Activated B cell treated with CpG ODN at 0.5 μM for 24 hours (primary cell): ENCODE measurements around the gene MIEN1. TPM values are rescaled to one million over a fixed set of nuclear protein-coding genes. Genes with fewer than 3 reads are reported as not detected.
A peak's percentile ranks its signal among the peaks of the same experiment; 100 is the strongest.

Experiments used
- ATAC-seq: fragments of 200-7000 bp; cut with Tn5 transposase; one replicate; pipeline ENCODE4 v1.10.0; 2021; ENCODE audit warnings: low read depth, mild to moderate bottlenecking, moderate library complexity
- CTCF ChIA-PET: fragments of 350-600 bp; sonication (Branson Sonifier 250); formaldehyde crosslinking; loops from one replicate; lab custom pipeline; 2021; ENCODE audit warnings: antibody characterized with exemption; lab: Charles Lee
- POLR2A ChIA-PET: fragments of 350-600 bp; sonication (Branson Sonifier 250); formaldehyde crosslinking; loops from one replicate; lab custom pipeline; 2021; ENCODE audit warnings: antibody characterized with exemption; lab: Charles Lee
- DNase-seq: peaks from one replicate; pipeline ENCODE4 v3.0.0; 2022
- H3K27ac Mint-ChIP-seq: one replicate; pipeline ENCODE4 v1.8.0; 2020; ENCODE audit warnings: mixed read lengths
- H3K27me3 Mint-ChIP-seq: one replicate; pipeline ENCODE4 v1.8.0; 2021; ENCODE audit warnings: mixed read lengths
- H3K36me3 Mint-ChIP-seq: one replicate; pipeline ENCODE4 v1.8.0; 2021; ENCODE audit warnings: low read depth, mixed read lengths
- H3K4me1 Mint-ChIP-seq: one replicate; pipeline ENCODE4 v1.8.0; 2021; ENCODE audit warnings: mixed read lengths
- H3K4me3 Mint-ChIP-seq: one replicate; pipeline ENCODE4 v1.8.0; 2020; ENCODE audit warnings: mild to moderate bottlenecking, mixed read lengths
- H3K9me3 Mint-ChIP-seq: one replicate; pipeline ENCODE4 v1.8.0; 2020; ENCODE audit warnings: mixed read lengths
- intact Hi-C: fragments of 100-400 bp; cut with micrococcal nuclease; formaldehyde crosslinking; loops from one replicate; pipeline ENCODE4 v1.15.1; 2024
- total RNA-seq: library from RNA; stranded (reverse); gene quantifications from 2 replicates; pipeline ENCODE4 v1.2.3, GENCODE V29; 2022
- TF ChIP-seq, protein P1 (sequence below): fragments of 200-600 bp; IDR thresholded peaks from one replicate; pipeline ENCODE4 v1.8.0; 2022; ENCODE audit warnings: antibody characterized with exemption, mild to moderate bottlenecking

MIEN1 gene
- total RNA-seq, 1 donor from 2014 or later, result 42.2 TPM

DNA sequence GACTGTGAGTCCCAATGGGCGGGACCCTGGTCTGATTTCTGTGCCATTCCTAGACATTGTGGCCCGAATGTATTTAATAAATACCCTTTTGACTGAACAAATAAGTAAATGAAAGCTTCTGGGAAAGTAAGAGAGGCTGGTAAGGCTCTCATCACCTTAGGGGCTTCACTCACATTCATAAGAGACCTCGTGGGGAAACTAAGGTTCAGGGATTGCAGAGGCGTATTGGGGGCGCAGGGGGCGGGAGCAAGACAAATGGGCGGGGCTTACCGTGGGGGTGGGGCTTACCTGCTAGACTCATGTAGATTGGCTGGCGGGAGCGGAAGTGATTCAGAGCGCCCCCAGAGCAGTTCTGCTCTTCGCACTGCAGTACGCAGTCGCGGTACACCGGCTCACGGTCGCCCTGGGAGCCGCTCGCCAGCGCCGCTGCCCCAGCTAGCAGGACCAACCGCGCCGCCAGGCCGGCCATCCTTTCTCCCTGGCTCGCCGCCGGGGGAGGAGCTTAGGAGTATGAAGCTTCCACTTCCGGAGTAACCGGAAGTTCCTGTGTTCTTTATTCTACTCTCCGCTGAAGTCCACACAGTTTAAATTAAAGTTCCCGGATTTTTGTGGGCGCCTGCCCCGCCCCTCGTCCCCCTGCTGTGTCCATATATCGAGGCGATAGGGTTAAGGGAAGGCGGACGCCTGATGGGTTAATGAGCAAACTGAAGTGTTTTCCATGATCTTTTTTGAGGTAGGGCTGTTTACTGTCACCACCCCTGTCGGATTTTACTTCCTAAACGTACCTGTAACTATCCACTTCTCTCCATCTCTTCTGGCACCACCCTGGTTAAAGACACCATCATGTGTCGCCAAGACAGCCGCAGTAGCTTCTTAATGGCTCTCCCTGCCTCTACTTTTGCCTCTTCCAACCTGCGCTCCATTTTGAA, 42.5 kb downstream of the MIEN1 start, which contains the start of gene PGAP3:
Gene PGAP3 (minus strand): TSS at position 512 of the 929 bp plus-strand sequence. CDS start 43 bp downstream, at position 469.
- POLR2A ChIA-PET, result interaction anchor here (0.7 to 2.9 kb wide), 22 partner anchors 8 to 531 kb away, joined by 3 to 25 read pairs (median 6); partner anchors contain the start of genes IKZF3, LRRC3C, MIEN1 and ORMDL3

GRCh38 chr17:39687101-39687545, 43.2 kb downstream of the MIEN1 start:
- H3K9me3 Mint-ChIP-seq, result no peaks in the 10 kb centered on the region
- intact Hi-C loops, result loop anchor here (1.0 to 5.0 kb wide), 4 partner anchors 43 to 265 kb away; partner anchors contain the start of genes IKZF3, MIEN1 and STARD3
- peaks cover 28% of the 10 kb centered on the region for H3K36me3 Mint-ChIP-seq
- H3K4me1 Mint-ChIP-seq, result peaks cover 18% of the 10 kb centered on the region
- H3K27ac Mint-ChIP-seq, result peak overlapping the region; percentile 97
- POLR2A ChIA-PET, result interaction anchor here (0.6 to 2.9 kb wide), 10 partner anchors 7 to 240 kb away, joined by 3 to 25 read pairs (median 11); partner anchors contain the start of genes LRRC3C, MIEN1, ORMDL3 and PNMT
- TF ChIP-seq, protein P1, sequence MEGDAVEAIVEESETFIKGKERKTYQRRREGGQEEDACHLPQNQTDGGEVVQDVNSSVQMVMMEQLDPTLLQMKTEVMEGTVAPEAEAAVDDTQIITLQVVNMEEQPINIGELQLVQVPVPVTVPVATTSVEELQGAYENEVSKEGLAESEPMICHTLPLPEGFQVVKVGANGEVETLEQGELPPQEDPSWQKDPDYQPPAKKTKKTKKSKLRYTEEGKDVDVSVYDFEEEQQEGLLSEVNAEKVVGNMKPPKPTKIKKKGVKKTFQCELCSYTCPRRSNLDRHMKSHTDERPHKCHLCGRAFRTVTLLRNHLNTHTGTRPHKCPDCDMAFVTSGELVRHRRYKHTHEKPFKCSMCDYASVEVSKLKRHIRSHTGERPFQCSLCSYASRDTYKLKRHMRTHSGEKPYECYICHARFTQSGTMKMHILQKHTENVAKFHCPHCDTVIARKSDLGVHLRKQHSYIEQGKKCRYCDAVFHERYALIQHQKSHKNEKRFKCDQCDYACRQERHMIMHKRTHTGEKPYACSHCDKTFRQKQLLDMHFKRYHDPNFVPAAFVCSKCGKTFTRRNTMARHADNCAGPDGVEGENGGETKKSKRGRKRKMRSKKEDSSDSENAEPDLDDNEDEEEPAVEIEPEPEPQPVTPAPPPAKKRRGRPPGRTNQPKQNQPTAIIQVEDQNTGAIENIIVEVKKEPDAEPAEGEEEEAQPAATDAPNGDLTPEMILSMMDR, result no peak
- peak overlapping the region; percentile 99 for H3K4me3 Mint-ChIP-seq
- no peaks in the 10 kb centered on the region for H3K27me3 Mint-ChIP-seq
- no peak for ATAC-seq
- DNase-seq, result no peak
- CTCF ChIA-PET, result interaction anchor here (0.9 kb wide), 1 partner anchor 15 kb away, joined by 3 read pairs; no protein-coding TSS in a partner anchor

More for the DNA sequence above, 42.5 kb downstream of the MIEN1 start, which contains the start of gene PGAP3:
- DNase-seq (peak; percentile 78), ATAC-seq (peak; percentile 95)
- H3K27me3 Mint-ChIP-seq, result no peaks in the 10 kb centered on the region
- TF ChIP-seq, protein P1, result no peak
- intact Hi-C loops, result loop anchor here (1.0 to 5.0 kb wide), 4 partner anchors 42 to 264 kb away; partner anchors contain the start of genes IKZF3, MIEN1 and STARD3
- peak within 1 kb of the TSS; percentile 99 for H3K4me3 Mint-ChIP-seq
- peaks cover 28% of the 10 kb centered on the region for H3K36me3 Mint-ChIP-seq
- CTCF ChIA-PET, result interaction anchor here (0.9 to 2.1 kb wide), 6 partner anchors 13 to 90 kb away, joined by 3 to 6 read pairs (median 4); partner anchors contain the start of genes MIEN1 and PNMT
- no peaks in the 10 kb centered on the region for H3K9me3 Mint-ChIP-seq
- peaks cover 18% of the 10 kb centered on the region for H3K4me1 Mint-ChIP-seq
- peak within 1 kb of the TSS; percentile 97 for H3K27ac Mint-ChIP-seq

DNA sequence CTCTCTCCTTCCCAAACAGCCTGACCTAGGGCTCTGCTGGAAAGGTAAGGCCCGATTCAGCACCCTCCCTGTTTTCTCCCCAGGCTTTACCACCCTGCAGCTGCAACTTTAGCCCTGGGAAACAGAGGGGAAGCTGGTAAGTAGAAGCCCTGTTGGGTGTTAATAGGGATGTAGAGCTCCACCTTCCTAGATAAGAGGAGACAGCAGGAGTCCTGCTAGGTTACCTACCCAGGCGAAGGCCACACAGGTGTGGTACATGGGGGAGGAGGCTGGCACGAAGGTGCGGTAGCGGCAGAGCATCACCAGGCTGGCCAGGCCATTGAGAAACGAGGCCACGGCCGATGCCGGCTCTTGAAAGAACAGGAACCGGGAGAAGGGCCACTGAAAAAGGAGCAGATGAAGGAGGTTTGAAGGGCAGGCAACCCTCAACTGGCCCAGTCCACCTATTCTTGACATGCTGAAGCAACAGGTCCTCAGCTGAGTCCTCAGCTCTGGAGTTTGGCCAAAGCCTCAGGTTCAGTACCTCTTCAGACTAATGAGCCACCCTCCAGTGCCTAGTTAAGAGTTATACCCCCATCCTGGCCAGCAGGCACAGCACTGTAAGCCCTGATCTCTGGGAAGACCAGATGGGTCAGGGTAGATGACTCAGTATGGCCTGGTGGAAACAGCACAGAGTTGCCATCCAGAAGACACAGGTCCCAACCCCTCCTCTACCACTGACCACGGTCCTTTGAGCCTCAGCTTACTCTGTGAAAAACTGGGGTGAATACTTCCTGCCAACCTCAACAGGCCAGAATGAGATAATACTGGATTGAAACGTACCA, 45.8 kb downstream of the MIEN1 start:
- peaks cover 34% of the 10 kb centered on the region for H3K4me1 Mint-ChIP-seq
- H3K27me3 Mint-ChIP-seq, result no peaks in the 10 kb centered on the region
- intact Hi-C loops, result loop anchor here (5.0 kb wide), 2 partner anchors 178 to 268 kb away; partner anchors contain the start of gene IKZF3
- H3K4me3 Mint-ChIP-seq, result no peak overlapping the region
- H3K27ac Mint-ChIP-seq, result no peak overlapping the region
- POLR2A ChIA-PET, result interaction anchor here (0.6 to 1.1 kb wide), 3 partner anchors 15 to 84 kb away, joined by 3 to 8 read pairs (median 5); no protein-coding TSS in a partner anchor
- ATAC-seq, result no peak
- H3K36me3 Mint-ChIP-seq, result peaks cover 34% of the 10 kb centered on the region
- TF ChIP-seq, protein P1, result no peak
- CTCF ChIA-PET, result no interaction called here
- no peak for DNase-seq
- no peaks in the 10 kb centered on the region for H3K9me3 Mint-ChIP-seq

DNA sequence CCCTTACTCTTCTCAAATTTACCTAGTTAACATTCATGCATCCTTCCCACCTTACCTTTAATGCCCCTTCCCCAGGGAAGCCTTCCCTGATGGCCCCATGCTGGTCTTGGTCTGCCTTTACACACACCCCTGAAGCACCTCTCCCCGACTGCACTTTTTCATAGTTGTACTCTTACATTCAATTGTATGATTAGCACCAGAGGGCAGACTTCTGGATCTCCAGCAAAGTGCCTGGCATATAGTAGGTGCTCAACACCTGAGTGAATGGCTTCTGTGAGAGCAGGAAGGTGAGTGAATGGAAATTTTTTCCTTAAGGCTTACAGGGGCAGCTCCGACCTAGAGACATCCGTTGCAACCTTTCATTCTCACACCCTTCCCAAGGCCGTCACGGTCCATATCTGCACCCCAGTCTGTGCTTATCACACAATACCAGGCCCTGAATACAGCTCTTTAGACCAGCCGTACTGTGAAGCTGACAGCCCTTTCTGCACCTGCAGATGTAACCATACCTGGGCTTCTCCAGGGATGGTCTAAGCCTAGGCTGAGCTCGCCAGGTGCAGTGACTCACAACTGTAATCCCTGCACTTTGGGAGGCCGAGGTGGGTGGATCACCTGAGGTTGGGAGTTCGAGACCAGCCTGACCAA, 46.9 kb downstream of the MIEN1 start:
- Mint-ChIP-seq H3K27ac (no peak overlapping the region), H3K4me3 (no peak overlapping the region), H3K27me3 (no peaks in the 10 kb centered on the region), H3K4me1 (peaks cover 39% of the 10 kb centered on the region), H3K36me3 (peaks cover 34% of the 10 kb centered on the region), H3K9me3 (no peaks in the 10 kb centered on the region)
- no peak for ATAC-seq
- TF ChIP-seq, protein P1, result no peak
- no peak for DNase-seq
- ChIA-PET CTCF (no interaction called here), POLR2A (interaction anchor here (0.6 kb wide), 1 partner anchor 91 kb away, joined by 3 read pairs; no protein-coding TSS in a partner anchor)
- intact Hi-C loops, result no loop called here
